ENCODE data around the gene B3GNT8.
"Not testable (repeated sequence)": the region's sequence is repeated elsewhere in the genome, so short reads cannot be mapped to it uniquely, and the experiment has no call there.

The B3GNT8 gene

GRCh38 chr19:41426952-41427646, at the start of gene B3GNT8:
B3GNT8 (minus strand) TSS chr19:41427374; CDS start chr19:41426778, 596 bp downstream.
- DNase-seq, result peak; percentile 72

GRCh38 chr19:41476583-41476982, 49.4 kb upstream of the B3GNT8 start:
- no peak for DNase-seq

DNA sequence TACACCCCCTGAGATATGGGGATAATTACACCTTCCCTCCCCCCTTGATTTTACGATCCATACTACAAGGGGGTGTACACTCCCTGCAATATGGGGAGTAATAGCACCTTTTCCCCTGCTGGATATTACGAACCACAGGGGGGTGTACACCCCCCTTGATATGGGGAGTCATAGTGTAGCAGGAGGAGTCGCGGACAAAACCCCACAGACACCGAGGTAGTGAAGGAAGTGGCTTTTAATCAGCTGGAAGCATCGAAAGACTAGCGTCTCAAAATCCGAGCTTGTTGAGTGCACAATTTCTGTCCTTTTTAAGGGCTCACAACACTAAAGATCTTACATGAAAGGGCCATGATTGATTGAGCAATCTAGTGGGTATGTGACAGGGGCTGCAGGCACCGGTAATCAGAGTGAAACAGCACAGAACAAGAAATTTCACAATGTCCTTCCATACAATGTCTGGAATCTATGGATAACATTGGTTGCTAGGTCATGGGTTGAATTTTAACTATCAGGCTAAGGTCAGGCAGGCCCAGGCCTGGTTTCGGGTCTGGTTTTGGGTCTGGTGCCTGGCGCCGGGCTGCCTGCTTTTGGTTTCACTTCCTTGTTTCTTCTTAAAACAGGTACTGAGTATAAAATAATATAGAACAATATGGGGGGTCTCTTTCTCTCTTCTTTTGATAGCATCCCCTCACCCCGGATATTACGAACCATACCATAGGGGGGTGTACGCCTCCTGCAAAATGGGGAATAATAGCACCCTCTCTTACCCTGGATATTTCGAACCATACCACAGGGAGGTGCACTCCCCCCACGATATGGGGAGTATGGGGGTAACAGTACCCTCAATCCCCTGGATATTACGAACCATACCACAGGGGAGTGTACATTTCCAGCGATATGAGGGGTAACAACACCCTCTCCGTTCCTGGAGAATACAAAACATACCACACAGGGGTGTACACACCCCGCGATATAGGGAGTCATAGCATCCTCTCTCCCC, 36.4 kb upstream of the B3GNT8 start:
- not testable (repeated sequence) for DNase-seq

DNA sequence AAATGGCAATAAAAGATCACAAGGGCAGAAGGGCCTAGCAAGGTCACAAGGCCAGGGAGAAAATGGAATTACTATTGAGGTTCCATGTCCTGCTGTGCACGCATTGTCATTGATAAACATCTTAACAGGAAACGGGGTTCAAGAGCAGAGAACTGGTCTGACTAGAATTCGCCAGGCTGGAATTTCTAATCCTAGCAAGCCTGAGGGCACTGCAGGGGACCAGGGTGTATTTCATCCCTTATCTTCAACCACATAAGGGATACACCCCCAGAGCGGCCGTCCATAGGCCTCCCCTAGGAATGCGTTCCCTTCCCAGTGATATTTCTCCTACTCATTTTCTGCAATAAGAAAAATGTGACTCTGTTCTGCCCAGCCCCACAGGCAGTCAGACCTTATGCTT, 35.3 kb upstream of the B3GNT8 start:
- no peak for DNase-seq

DNA sequence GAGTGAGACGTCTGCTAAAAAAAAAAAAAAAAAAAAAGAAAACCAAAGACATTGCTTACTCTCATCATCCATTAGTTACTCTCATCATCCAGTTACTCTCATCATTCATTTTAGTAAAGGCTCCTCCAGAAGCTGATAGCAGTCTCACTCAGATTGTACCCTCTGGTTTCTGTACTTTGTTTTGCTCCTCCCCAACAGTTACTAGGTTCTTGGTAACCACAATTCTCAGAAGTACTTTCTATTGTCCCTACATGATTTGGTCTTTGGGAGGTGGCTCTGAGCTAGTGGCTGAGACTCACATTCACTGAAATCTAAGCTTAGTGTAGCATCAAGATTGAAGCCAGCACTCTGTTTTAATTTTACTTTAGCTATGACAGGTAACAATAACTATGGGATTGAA, 30.1 kb upstream of the B3GNT8 start:
- no peak for DNase-seq

GRCh38 chr19:41456342-41456918, 29.3 kb upstream of the B3GNT8 start:
- no peak for DNase-seq

- DNase-seq, result no peak
These were observed 28.8 kb upstream of the B3GNT8 start for GRCh38 chr19:41455936-41456335.

- DNase-seq, result no peak
These were observed 25.6 kb upstream of the B3GNT8 start for GRCh38 chr19:41452584-41453275.

- no peak for DNase-seq
These were observed 22.6 kb upstream of the B3GNT8 start for GRCh38 chr19:41449865-41450178.

DNA sequence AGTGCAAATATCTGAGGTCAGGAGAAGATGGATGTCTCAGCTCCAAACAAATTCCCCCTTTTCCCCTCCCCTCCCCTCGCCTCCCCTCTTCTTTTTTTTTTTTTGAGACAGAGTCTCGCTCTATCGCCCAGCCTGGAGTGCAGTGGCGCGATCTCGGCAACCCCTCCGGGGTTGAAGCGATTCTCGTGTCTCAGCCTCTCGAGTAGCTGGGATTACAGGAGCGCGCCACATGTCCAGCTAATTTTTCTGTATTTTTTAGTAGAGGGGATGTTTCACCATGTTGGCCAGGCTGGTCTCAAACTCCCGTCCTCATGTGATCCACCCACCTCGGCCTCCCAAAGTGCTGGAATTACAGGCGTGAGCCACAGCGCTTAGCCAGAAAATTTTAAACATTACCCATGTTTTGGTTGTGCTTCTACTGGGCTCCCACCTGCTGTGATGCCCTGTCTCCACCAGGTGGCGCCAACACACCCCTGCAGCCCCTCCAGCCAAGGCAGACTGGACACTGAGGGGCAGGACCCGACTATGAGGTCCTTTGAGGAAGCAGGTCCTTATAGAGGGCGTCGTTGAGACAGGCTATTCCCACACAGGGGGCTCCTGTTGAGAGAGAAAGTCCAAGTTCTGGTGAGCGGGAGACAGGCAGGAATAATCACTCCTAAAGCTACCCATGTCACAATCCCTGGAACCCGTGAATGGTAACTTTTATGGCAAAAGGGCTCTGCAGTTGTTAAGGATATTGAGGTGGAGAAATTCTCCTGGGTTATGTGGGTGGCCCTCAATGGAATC, 22.1 kb upstream of the B3GNT8 start:
- peak; percentile 88 for DNase-seq

DNA sequence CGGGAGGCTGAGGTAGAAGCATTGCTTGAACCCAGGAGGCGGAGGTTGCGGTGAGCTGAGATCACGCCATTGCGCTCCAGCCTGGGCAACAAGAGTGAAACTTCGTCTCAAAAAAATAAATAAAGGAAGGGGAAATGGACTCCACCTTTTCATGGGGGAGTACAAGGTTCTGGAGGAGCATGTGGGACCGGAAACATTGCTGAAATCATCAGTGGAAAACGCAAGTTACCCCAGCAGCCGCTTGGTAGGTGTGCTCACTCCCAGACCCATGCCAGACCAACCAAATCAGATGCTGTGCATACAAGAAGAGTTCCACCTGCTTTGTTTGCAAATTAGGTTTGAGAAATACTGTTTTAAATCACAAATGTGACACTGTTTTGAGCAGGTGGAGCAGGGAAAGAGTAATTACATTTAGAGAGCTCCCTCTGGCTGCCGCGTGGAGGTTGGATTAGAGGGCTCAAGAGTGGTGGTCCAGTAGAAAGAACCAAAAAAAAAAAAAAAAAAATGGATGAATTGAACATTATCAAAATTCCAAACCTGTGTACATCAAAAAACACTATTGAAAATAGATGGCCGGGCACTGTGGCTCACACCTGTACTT, 20.7 kb upstream of the B3GNT8 start:
- no peak for DNase-seq

DNA sequence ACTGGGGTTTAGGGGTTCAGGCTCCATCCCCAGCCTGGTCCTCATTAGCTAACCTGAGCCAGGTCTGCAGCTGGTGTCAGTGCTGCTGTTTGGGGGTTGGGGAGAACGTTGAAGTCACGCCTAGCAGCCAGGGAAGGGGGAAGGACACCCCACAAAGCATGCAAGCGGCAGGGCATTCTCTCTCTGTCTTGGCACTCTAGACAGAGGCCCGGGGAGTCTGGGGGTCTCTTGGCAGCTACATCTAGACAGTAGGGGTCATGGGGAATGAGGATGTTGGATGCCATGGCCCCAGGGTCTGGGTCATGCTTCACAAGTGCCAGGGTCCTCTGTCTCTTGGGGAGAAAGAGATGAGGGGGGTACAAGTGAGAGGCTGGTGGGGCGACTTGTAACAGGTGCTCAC, 18.4 kb upstream of the B3GNT8 start:
- DNase-seq, result peak; percentile 39

DNA sequence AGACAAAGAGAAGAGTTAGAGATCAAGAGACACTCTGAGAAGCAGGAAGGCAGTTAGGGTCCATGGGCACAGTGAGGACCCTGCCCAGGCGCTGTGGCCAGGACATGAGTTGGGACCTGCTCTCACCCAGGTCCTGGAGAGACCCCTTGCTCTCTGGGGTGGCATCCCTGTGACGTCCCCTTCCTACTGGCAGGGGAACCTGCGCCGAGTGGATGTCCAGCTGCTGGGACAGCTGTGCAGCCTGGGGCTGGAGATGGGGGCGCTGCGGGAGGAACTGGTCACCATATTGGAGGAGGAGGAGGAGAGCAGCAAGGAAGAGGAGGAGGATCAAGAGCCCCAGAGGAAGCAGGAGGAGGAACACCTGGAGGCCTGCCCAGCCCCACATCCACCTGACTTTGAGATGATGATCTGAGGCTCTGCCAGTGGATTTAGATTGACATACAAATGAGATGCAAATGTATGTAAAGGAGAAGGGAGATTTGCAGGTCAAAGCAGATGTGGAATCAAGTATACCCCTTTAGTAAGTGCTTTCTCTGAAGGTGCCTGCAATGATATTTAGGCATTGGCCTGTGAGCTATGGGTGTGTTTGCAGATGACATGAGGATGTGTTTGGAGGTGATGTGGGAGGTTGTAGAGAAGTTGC, 16.8 kb upstream of the B3GNT8 start:
- peak; percentile 46 for DNase-seq

- DNase-seq, result peak; percentile 43
These were observed 15.5 kb upstream of the B3GNT8 start, which contains the start of gene ERICH4 for GRCh38 chr19:41442473-41443355. ERICH4 (plus strand) TSS chr19:41443156; CDS start chr19:41443170, 14 bp downstream.

DNA sequence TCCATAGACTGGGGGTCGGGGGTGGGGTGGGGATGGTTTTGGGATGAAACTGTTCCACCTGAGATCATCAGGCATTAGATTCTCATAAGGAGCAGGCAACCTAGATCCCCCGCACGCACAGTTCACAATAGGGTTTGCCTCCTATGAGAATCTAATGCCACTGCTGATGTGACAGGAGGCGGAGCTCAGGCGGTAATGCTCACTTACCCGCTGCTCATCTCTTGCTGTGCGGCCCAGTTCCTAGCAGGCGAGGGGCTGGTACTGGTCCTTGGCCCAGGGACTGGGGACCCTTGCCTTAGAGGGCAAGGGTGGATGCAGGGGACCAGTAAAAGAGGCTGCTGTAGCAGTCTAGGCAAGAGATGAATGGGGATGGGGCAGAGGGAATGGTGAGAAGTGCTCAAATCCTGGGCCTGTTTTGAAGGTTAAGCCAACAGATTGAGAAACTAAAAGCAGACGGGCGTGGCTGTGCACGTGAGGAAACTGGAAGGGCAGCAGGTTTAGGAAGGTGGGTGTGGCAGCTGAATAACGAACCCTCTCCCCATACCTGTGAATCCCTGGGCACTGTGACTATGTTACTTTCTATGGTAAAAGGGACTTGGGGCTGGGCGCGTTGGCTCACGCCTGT, 14.3 kb upstream of the B3GNT8 start:
- DNase-seq, result peak; percentile 47

- DNase-seq, result peak; percentile 92
These were observed 12.5 kb upstream of the B3GNT8 start, which contains the start of gene DMAC2 for GRCh38 chr19:41439441-41440222. DMAC2 (minus strand) TSS chr19:41439912; CDS start chr19:41439899, 13 bp downstream.

GRCh38 chr19:41437944-41438574, 10.9 kb upstream of the B3GNT8 start:
- DNase-seq, result no peak

GRCh38 chr19:41436674-41436951, 9.4 kb upstream of the B3GNT8 start:
- DNase-seq, result no peak

Measured in activated CD8-positive, alpha-beta memory T cell treated with anti-CD3 and anti-CD28 coated beads, Interleukin-2, amount 50 U/mL, for 48 hours (primary cell).